HFF-Myc (cell line): ENCODE data around the gene HTR6.

Experiments used
- DNase-seq: peaks from one replicate; pipeline ENCODE4 v3.0.0-alpha.2; 2011; ENCODE audit warnings: low read depth; ENCODE audit errors: extremely low read depth
- H3K4me3 ChIP-seq: replicated peaks from 2 replicates; pipeline ENCODE4 v1.5.1; 2011; ENCODE audit warnings: low read depth, mild to moderate bottlenecking, control low read depth, low read length
- TF ChIP-seq, protein P1 (sequence below): IDR thresholded peaks from 2 replicates; pipeline ENCODE4 v1.5.1; 2012; ENCODE audit warnings: mild to moderate bottlenecking, low read depth, low read length, control low read depth; ENCODE audit errors: missing control alignments

The HTR6 gene

DNA sequence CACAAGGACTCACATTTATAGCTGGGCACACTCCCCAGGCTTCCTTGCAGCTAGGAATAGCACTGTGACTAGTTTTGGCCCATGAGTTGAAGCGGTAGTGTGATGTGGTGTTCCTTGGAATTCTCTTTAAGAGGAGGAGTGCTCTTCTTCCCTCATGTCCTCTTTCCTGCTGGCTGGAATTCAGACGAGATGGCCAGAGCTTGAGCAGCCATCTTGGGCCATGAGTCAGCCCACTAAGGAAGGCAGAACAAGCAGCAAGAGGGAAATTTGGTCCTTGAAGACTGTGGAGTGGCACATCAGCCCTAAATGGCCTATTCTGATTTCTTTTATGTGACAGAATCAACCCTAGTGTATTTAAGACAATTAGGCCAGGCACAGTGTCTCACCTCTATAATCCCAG, 20.0 kb downstream of the HTR6 start:
- TF ChIP-seq, protein P1, sequence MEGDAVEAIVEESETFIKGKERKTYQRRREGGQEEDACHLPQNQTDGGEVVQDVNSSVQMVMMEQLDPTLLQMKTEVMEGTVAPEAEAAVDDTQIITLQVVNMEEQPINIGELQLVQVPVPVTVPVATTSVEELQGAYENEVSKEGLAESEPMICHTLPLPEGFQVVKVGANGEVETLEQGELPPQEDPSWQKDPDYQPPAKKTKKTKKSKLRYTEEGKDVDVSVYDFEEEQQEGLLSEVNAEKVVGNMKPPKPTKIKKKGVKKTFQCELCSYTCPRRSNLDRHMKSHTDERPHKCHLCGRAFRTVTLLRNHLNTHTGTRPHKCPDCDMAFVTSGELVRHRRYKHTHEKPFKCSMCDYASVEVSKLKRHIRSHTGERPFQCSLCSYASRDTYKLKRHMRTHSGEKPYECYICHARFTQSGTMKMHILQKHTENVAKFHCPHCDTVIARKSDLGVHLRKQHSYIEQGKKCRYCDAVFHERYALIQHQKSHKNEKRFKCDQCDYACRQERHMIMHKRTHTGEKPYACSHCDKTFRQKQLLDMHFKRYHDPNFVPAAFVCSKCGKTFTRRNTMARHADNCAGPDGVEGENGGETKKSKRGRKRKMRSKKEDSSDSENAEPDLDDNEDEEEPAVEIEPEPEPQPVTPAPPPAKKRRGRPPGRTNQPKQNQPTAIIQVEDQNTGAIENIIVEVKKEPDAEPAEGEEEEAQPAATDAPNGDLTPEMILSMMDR, result no peak
- no peak for DNase-seq
- H3K4me3 ChIP-seq, result no peak overlapping the region

GRCh38 chr1:19685994-19686393, 21.3 kb downstream of the HTR6 start:
- TF ChIP-seq, protein P1, result no peak
- H3K4me3 ChIP-seq, result no peak overlapping the region
- no peak for DNase-seq

DNA sequence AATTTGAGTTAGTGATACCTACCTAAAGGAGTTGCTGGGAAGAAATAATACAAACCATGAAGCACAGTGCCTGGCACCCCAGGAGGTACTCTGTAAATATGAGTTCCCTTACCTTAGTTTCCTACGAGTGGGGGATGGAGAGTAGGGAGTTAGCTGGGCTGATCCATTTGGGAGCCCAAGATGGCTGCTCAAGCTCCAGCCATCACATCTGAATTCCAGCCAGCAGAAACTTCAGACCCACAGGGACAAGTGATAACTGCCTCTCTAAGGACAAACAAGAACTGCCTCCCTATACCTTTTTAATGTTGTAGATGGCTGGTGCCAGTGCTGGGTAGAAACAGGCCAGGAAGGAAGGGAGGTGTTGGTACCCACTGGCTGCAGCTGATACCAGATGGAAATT, 22.7 kb downstream of the HTR6 start:
- TF ChIP-seq, protein P1, result no peak
- no peak for DNase-seq
- H3K4me3 ChIP-seq, result no peak overlapping the region

DNA sequence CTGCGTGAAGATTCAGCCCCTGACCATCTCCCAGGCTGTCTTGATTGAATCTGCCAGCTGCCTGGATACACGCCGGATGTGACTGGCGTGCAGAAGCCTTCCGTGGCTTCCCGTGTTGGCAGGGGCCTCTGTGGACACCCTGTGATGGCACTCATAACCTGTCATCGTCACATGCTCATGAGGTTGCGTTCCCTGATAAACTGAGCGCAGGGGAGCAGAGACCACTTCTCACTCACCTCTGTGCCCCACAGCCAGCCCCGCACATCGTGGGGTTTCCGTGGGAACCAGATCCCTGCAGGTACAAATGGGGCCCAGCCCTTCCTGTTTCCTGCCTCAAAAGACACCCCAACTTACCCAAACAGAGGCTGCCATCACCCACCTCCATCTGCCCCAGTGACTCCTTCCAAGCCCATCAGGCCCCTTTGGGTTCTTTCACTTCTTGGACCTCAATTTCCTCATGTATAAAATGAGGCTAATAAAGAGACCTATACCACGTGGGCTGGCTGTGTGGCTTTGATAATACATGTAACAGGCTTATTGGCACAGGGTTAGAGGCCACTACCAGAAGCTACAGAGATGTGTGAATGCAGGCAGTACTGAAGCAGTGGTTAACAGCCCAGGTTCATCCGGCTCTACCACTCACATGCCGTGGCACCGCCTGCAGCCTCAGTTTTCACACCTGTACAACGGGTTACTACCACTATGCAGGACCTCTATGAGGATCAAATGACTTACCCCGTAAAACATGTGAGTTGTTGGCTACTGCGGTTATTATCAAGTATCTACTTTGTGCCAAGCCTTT, 23.6 kb downstream of the HTR6 start:
- TF ChIP-seq, protein P1, result no peak

DNA sequence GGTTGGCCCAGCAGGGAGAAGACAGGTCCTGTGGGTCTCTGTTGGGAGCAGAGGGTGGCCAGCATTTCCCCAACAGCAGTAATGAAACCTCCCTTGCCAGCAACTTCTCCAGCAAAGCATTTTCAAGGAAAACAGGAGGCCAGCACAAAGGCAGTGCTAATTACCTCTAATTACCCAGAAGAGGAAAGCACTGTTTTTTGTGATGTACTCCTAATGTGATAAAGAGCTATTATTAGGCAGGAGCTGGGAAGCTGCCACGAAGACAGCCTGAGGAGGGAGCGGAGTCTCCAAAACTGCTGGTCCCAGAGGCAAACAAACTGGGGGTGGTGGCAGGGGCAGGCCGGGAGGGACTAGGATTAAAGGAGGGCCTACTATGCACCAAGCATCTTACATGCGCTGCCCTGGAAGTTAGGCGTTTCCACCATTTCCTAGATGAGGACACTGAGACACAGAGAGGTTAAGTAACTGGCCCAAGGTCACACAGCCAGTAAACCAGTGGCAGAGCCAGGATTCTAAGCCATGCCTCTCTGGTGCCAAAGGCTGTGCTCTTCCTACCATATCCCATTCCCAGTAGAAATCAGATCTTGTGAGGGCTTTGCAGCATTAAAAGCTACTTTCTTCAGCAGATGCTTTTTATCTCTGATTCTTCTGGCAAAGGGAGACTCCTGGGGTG, 24.5 kb downstream of the HTR6 start:
- no peak overlapping the region for H3K4me3 ChIP-seq
- TF ChIP-seq, protein P1, result no peak
- DNase-seq, result no peak

More for the DNA sequence above, 23.6 kb downstream of the HTR6 start:
- H3K4me3 ChIP-seq, result no peak overlapping the region
- DNase-seq, result no peak

DNA sequence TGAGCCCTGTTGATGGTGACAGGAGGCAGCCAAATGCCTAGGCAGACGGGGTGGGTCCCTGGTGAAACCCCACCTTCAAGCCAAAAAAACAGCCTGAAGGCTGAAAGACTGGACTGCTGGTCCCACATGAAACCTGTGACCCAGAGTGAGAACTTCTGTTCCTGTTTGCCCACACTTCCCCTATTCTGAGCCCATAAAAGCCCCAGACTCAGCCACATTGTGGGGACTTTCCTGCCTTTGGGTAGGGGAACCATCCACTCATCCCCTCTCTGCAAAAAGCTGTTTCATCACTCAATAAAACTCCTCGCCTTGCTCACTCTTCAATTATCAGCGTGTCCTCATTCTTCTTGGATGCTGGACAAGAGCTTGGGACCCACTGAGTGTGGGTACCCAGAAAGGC, 25.2 kb downstream of the HTR6 start:
- DNase-seq, result no peak
- TF ChIP-seq, protein P1, result no peak
- H3K4me3 ChIP-seq, result no peak overlapping the region

- no peak for DNase-seq
- TF ChIP-seq, protein P1, result no peak
- no peak overlapping the region for H3K4me3 ChIP-seq
Observed at GRCh38 chr1:19690342-19690741, 25.7 kb downstream of the HTR6 start.
